HG02798 (cell line): ENCODE measurements around the gene ADAD2.

Experiments used
- ATAC-seq: cut with Tn5 transposase; IDR thresholded peaks from one replicate; pipeline ENCODE4 v1.9.1; 2021; ENCODE audit warnings: mild to moderate bottlenecking; ENCODE audit not compliant: unreplicated experiment, poor library complexity

ADAD2 gene

GRCh38 chr16:84176192-84177053, 14.5 kb upstream of the ADAD2 start:
- no peak for ATAC-seq

DNA sequence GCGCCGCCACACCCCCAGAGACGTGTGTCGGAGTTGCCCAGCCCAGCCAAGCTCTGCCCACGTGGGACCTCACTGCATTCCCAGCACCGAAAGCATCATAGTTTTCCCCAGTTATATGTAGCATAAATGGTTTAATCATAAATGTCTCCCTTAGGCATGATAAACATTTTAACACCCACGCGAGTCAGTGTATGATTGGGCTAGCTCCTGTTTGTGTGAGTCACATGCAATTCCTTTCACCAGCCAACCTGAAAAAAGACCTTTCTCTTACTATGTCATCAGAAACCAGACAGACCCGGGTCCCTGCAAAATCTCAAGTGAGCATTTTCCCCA, 13.2 kb upstream of the ADAD2 start:
- no peak for ATAC-seq

- ATAC-seq, result no peak
Measured at GRCh38 chr16:84178146-84178765, 12.7 kb upstream of the ADAD2 start.

DNA sequence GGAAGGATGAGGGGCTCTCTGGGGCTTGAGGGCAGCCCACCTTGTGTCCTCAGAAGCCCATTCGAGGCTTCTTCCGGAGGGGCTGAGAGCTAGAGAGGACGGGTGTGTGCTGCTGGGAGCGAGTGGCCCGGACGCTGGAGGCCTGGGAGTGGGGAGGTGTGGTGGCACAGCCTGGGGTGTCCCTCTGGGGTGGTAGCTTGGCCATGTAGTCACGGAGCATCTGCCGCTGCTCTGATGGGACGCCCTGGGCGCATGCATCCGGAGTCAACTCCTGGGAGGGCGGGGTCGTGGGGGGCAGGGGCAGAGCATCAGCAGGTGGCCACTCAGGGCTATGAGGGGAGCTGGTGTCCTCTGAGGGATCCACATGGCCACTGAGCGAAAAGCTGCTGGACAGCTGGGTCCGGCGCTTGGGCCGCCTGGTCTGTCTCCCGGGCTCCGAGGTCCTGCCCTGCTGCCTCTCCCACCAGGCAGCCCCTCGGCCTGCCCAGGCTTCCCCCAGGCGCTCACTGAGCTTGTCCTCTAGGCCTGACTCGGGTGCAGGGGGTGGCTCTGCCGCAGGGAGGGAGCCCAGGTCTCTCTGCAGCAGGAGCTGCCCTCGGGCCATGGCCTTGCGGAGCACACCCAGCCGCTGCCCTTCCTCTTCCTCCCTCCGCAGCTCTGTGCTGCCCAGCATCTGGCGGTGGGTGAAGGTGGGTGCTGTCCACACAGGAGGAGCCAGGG, 11.9 kb upstream of the ADAD2 start:
- no peak for ATAC-seq

DNA sequence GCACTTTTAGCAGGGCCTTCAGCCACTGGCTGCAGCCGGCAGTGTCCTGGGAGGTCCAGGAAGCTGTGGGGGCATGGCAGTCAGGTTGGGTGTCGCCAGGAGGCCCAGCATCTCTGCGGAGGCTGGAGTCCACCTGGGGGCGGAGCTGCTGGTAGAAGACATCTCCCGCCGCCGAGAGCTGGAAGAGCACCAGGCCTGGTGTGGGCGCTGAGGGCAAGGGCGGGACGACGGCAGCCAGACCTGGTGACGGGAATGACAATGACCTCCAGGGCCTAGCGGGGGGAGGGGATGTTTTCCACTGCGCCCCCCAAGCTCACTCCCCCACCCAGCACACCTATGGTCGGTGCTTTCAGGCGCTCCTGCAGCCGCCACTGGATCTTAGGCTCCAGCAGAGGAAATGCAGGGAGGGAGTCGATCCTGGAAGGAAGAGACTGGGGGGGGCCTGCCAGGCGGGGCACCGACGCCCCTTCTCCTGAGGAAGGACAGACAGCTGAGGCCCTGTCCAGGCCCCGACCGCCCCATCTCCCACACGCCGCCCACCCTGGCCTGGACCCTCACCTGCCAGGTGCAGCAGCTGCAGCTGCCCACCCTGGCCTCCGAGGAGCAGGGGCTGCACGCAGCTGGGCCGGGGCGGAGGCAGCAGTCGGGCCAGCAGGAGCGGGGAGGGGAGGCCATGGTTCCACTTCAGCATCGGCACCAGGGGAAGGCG, 11.2 kb upstream of the ADAD2 start:
- ATAC-seq, result no peak

GRCh38 chr16:84180519-84181140, 10.3 kb upstream of the ADAD2 start:
- ATAC-seq, result no peak

- ATAC-seq, result no peak
Measured at GRCh38 chr16:84181144-84181915, 9.6 kb upstream of the ADAD2 start.

DNA sequence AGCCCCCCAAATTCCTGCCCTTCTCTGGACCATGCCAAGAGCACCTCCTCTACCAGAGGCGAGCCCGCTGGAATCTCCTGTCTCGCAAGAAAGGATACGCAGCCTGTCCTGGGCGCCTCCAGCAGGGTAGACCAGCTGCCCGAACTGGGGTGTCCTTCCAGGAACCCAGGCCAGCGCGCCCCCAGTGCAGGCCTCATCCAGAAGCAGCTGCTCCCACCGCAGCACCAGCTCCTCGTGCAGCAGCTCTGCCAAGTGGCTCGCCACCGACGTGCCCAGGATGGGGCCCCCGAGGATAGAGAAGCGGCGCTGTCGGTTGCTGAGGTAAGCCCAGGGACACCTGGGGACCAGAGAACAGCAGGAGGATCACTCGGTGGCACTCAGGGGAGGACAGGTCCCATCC, 8.9 kb upstream of the ADAD2 start:
- no peak for ATAC-seq

- no peak for ATAC-seq
Measured at GRCh38 chr16:84182680-84183571, 8.0 kb upstream of the ADAD2 start.

DNA sequence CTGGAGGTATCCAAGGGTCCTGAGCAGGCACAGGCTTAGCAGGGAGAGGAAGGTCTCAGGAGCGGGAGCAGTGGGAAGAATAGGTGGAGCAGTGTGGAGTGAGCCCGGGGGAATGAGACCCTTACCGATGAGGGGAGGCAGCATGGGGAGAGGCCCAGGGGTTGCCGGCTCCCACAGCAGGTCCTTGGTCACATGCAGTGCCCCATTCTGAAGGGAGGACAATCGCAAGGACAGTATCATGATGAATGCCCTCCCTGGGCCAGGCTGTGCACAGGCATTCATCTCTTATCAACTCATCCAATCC, 7.4 kb upstream of the ADAD2 start:
- ATAC-seq, result no peak

DNA sequence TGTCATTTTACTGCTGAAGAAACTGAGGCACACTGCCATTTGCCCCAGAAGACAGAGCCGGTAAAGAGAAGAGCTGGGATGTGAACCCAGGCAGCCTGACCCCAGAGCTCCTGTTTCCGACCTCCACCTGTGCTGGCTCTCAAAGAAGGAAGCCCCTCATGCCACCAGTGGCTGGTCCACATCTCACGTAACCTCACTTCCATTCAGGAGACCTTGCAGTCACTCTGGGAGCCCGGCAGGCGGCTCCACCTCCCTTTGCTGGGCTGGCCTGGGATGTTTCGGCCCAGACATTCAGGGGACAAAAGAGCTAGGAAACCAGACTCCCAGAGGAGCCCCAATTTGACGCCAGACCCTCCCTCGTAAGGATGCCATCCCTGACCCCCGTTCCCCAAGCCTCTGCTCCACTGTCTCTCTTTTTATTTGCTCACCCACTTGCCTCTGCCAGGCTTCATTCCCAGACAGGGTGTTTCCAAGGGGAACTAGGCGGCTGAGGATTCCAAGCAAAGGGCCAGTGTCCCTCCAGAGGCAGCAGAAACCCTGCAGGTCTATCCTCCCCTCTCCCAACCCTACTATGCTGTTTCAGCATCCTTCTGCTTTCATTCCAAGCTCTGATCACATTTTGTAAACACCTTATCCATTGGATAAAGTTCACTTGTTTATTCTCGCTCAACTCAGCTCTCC, 6.9 kb upstream of the ADAD2 start:
- ATAC-seq, result no peak

DNA sequence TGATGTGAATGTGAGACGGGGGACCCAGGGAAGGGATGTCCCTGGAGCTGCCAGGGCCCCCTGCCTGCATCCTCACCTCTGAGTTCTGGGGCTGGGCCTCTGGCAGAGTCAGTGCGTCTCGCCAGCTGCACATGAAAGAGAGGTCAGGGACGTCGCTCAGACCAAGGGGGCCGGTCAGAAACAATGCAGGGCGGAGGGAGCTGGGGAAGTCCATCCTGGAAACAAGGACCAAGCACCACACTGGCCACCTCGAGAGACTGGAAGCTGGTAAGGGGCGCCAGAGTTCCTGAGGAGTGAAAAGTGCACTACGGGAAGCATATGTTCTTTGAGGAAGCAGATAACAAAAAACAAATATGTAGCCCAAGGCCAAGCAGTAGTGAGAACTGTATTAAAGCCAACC, 6.2 kb upstream of the ADAD2 start:
- no peak for ATAC-seq

DNA sequence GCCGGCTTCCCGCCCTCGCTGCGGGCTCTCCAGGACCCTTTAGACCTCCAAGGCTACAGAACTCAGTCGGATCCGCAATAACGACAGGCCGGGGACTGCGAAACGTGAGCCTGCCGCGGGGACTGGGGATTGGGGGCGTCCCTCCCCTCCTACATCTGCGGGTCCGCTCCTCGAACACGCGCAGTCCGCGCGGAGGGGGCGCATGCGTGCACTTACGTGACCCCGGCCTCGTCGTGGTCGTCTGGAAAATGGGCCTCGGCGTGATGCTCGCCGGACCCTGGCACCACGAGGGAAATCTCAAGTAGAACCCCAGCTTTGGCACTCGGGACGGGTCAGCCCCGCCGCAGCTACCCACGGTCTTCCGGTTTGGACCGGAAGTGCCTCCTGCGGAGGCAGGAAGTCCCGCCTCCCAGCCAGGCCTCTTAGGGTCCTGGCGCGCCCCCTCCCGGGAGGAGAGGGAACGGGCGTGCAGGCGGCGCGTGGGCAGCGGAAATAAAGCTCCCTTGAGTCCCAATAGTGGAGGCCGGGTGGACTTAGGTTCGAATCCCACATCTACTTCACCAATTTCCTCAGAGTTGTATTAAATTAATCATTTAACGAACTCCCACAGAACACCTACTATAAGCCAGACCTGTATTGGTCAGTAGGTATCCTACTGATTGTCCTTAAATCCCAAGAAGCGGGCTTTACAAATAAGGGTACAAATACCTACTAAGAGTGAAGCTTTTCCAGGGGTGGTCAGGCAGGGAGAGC, 4.1 kb upstream of the ADAD2 start, which contains the start of gene TAF1C:
Gene TAF1C (minus strand): TSS at position 373 of the 753 bp plus-strand sequence. CDS start 2,069 bp downstream, outside the sequence.
- ATAC-seq, result peak; percentile 97

GRCh38 chr16:84191466-84191865, 509 bp downstream of the ADAD2 start:
- no peak for ATAC-seq

DNA sequence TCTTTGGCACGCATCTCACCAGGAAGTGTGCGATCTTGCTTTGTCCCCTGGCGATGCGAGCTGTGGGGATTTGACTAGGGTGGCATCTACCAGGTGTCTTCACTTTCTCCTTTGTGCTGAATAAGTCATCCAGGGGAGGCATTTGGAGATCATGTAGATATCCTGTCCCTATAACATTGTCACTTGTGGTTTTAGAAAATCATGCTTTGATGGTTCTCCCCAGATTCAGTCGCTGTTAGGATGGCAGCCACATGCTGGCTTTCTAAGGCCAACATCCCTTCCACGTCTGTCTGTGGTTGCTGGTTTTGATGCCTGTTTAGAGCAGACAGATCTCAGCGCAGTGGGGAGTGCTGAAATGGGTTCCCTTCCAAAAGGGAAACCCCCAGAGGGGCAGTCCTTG, 2.5 kb downstream of the ADAD2 start:
- ATAC-seq, result no peak

DNA sequence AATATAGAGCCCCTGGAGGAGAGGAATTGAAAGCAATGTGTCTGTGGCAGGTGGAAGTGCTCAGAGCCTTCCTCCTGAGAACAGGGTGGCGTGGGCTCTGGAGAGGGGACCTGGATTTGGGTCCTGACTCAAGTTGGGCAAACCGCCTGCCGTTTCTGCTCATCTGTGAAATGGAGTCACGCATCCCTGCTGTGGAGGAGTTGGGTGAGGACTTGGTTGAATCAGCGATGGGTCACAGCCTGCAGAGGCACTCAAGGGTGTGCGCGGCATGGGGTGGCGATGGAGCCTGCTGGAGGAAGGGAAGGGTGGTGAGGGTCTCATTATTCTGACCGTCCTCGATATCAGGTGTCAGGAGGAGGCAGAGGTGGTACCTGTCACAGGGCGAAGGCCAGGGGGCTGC, 3.1 kb downstream of the ADAD2 start:
- ATAC-seq, result no peak

GRCh38 chr16:84194470-84195200, 3.7 kb downstream of the ADAD2 start:
- peak; percentile 53 for ATAC-seq
